ENCODE measurements around the gene YWHAH.

DNA sequence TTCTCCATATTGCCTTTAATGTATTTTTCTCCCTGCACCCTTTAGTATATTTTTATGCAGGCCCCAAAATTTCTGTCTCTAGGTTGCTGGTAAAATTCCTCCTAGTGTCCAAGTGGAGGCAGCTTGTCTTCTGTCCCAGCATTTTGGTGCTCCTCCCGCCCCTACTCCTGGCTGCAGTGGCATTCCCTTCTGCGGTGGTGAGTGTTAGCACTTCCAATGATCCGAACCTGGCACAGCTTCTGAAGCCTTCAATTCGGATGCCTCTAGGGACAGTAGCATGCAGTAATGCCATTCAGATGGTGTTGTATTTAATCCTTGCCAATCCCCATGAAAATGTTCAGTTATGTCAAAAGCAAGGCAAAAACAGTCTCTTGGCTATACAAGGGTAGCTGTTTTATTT is 5.9 kb downstream of the YWHAH start:
- TF ChIP-seq, protein P1, sequence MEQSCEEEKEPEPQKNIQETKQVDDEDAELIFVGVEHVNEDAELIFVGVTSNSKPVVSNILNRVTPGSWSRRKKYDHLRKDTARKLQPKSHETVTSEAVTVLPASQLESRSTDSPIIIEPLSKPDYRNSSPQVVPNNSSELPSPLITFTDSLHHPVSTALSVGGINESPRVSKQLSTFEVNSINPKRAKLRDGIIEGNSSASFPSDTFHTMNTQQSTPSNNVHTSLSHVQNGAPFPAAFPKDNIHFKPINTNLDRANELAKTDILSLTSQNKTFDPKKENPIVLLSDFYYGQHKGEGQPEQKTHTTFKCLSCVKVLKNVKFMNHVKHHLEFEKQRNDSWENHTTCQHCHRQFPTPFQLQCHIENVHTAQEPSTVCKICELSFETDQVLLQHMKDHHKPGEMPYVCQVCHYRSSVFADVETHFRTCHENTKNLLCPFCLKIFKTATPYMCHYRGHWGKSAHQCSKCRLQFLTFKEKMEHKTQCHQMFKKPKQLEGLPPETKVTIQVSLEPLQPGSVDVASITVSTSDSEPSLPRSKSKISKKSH (CRISPR knock-in tag; IDR thresholded peaks at IDR 0.05), result no peak
- TF ChIP-seq HEY1 (CRISPR knock-in tag; IDR thresholded peaks at IDR 0.05; ENCODE audit: borderline replicate concordance) (no peak), TARDBP (IDR thresholded peaks at IDR 0.05) (no peak), LARP7 (IDR thresholded peaks at IDR 0.05) (no peak)
- TF ChIP-seq, protein P2, sequence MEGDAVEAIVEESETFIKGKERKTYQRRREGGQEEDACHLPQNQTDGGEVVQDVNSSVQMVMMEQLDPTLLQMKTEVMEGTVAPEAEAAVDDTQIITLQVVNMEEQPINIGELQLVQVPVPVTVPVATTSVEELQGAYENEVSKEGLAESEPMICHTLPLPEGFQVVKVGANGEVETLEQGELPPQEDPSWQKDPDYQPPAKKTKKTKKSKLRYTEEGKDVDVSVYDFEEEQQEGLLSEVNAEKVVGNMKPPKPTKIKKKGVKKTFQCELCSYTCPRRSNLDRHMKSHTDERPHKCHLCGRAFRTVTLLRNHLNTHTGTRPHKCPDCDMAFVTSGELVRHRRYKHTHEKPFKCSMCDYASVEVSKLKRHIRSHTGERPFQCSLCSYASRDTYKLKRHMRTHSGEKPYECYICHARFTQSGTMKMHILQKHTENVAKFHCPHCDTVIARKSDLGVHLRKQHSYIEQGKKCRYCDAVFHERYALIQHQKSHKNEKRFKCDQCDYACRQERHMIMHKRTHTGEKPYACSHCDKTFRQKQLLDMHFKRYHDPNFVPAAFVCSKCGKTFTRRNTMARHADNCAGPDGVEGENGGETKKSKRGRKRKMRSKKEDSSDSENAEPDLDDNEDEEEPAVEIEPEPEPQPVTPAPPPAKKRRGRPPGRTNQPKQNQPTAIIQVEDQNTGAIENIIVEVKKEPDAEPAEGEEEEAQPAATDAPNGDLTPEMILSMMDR (IDR thresholded peaks at IDR 0.05 in 2 of 3, conservative IDR thresholded peaks at IDR 0.05 in 1 of 3; ENCODE audit: insufficient read depth in 2 of 3, low read depth in 1 of 3, low read length in 3 of 3), result no peak
- TF ChIP-seq, protein P3, sequence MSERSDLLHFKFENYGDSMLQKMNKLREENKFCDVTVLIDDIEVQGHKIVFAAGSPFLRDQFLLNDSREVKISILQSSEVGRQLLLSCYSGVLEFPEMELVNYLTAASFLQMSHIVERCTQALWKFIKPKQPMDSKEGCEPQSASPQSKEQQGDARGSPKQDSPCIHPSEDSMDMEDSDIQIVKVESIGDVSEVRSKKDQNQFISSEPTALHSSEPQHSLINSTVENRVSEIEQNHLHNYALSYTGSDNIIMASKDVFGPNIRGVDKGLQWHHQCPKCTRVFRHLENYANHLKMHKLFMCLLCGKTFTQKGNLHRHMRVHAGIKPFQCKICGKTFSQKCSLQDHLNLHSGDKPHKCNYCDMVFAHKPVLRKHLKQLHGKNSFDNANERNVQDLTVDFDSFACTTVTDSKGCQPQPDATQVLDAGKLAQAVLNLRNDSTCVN (CRISPR knock-in tag; IDR thresholded peaks at IDR 0.05), result no peak
